Activated T-helper 1 cell treated with anti-CD3 and anti-CD28 coated beads, Interleukin-2, amount 50 U/mL, for 16 hours (primary cell): ENCODE measurements around the gene POLE.

ENCODE experiments used
- DNase-seq, 2 donors: peaks; one replicate each; pipeline ENCODE4 v3.0.0-alpha.2; 2020; ENCODE audit warnings: low read depth in 1 of 2, low spot score in 1 of 2

The POLE gene

GRCh38 chr12:132617822-132618682, 69.1 kb downstream of the POLE start:
- DNase-seq = no peak

- DNase-seq = no peak
These were observed 69.9 kb downstream of the POLE start for GRCh38 chr12:132617135-132617701.

- no peak for DNase-seq
These were observed 71.5 kb downstream of the POLE start for GRCh38 chr12:132615579-132616038.

- DNase-seq = peak; percentile 68 to 71
These were observed 72.1 kb downstream of the POLE start for GRCh38 chr12:132614861-132615578.

GRCh38 chr12:132614029-132614428, 73.1 kb downstream of the POLE start:
- DNase-seq = no peak

GRCh38 chr12:132611620-132612019, 75.5 kb downstream of the POLE start:
- no peak for DNase-seq

- DNase-seq = no peak
These were observed 76.1 kb downstream of the POLE start for GRCh38 chr12:132610866-132611602.

GRCh38 chr12:132610051-132610759, 76.9 kb downstream of the POLE start, which contains the start of gene LRCOL1:
TSS of gene LRCOL1 (minus strand) at chr12:132610582. CDS start at chr12:132606251, 4,331 bp downstream.
- no peak for DNase-seq

- no peak for DNase-seq
These were observed 78.6 kb downstream of the POLE start for GRCh38 chr12:132608231-132609171.

GRCh38 chr12:132606927-132607326, 80.2 kb downstream of the POLE start:
- DNase-seq = no peak

- DNase-seq = no peak
These were observed 80.7 kb downstream of the POLE start for GRCh38 chr12:132606466-132606865.

GRCh38 chr12:132605892-132606291, 81.2 kb downstream of the POLE start:
- DNase-seq = no peak

GRCh38 chr12:132604668-132605441, 82.3 kb downstream of the POLE start:
- no peak for DNase-seq

GRCh38 chr12:132604151-132604618, 83.0 kb downstream of the POLE start:
- no peak for DNase-seq

- DNase-seq = no peak
These were observed 83.6 kb downstream of the POLE start for GRCh38 chr12:132603240-132604150.

- no peak for DNase-seq
These were observed 84.4 kb downstream of the POLE start for GRCh38 chr12:132602572-132603239.
